HL-60 (cell line): Measurements from ENCODE around the gene YBX3.

Experiments
- GABPA ChIP-seq: IDR thresholded peaks from 2 replicates; pipeline ENCODE4 v1.6.1; 2012; ENCODE audit warnings: low read depth
- REST ChIP-seq: IDR thresholded peaks from 2 replicates; pipeline ENCODE4 v1.6.1; 2012; ENCODE audit warnings: low read depth; ENCODE audit not compliant: insufficient replicate concordance

- no peak for TF ChIP-seq GABPA
- TF ChIP-seq REST: no peak
Measured at GRCh38 chr12:10722502-10722904, 620 bp downstream of the YBX3 start.
